Activated naive CD8-positive, alpha-beta T cell treated with anti-CD3 and anti-CD28 coated beads, Interleukin-2, amount 50 U/mL, for 24 hours (primary cell): ENCODE data around the gene DGCR2.
"Not testable (repeated sequence)": the region's sequence is repeated elsewhere in the genome, so short reads cannot be mapped to it uniquely, and the experiment has no call there.

ENCODE experiments used
- ATAC-seq: fragments of 150-1000 bp; cut with Tn5 transposase; one replicate; pipeline ENCODE4 v1.10.0; 2021
- DNase-seq: peaks from one replicate; pipeline ENCODE4 v3.0.0; 2021
- H3K27ac Mint-ChIP-seq: one replicate; pipeline ENCODE4 v1.8.0; 2021; ENCODE audit warnings: mild to moderate bottlenecking, mixed read lengths
- H3K27me3 Mint-ChIP-seq: one replicate; pipeline ENCODE4 v1.8.0; 2021; ENCODE audit warnings: mixed read lengths
- H3K36me3 Mint-ChIP-seq: one replicate; pipeline ENCODE4 v1.8.0; 2021; ENCODE audit warnings: low read depth, mixed read lengths
- H3K4me1 Mint-ChIP-seq: one replicate; pipeline ENCODE4 v1.8.0; 2021; ENCODE audit warnings: mixed read lengths
- H3K4me3 Mint-ChIP-seq: one replicate; pipeline ENCODE4 v1.8.0; 2021; ENCODE audit warnings: mild to moderate bottlenecking, moderate library complexity, mixed read lengths
- H3K9me3 Mint-ChIP-seq: one replicate; pipeline ENCODE4 v1.8.0; 2021; ENCODE audit warnings: mixed read lengths

DGCR2 gene, protein sequence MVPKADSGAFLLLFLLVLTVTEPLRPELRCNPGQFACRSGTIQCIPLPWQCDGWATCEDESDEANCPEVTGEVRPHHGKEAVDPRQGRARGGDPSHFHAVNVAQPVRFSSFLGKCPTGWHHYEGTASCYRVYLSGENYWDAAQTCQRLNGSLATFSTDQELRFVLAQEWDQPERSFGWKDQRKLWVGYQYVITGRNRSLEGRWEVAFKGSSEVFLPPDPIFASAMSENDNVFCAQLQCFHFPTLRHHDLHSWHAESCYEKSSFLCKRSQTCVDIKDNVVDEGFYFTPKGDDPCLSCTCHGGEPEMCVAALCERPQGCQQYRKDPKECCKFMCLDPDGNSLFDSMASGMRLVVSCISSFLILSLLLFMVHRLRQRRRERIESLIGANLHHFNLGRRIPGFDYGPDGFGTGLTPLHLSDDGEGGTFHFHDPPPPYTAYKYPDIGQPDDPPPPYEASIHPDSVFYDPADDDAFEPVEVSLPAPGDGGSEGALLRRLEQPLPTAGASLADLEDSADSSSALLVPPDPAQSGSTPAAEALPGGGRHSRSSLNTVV

GRCh38 chr22:19122143-19122751 lies at the start of gene DGCR2:
Gene DGCR2 (minus strand): TSS chr22:19122412. CDS start chr22:19122206, 206 bp downstream.
- ATAC-seq: peak; percentile 98
- Mint-ChIP-seq H3K4me1 (peaks cover 54% of the 10 kb centered on the region), H3K4me3 (peak within 1 kb of the TSS; percentile 93), H3K27me3 (no peaks in the 10 kb centered on the region), H3K27ac (peak within 1 kb of the TSS; percentile 78), H3K36me3 (peaks cover 2% of the 10 kb centered on the region), H3K9me3 (no peaks in the 10 kb centered on the region)
- DNase-seq: peak; percentile 98

- H3K27ac Mint-ChIP-seq: no peak overlapping the region
- ATAC-seq (no peak), DNase-seq (no peak)
- peaks cover 36% of the 10 kb centered on the region for H3K27me3 Mint-ChIP-seq
- H3K4me3 Mint-ChIP-seq: peak overlapping the region; percentile 99
- no peaks in the 10 kb centered on the region for H3K9me3 Mint-ChIP-seq
- H3K4me1 Mint-ChIP-seq: peaks cover 39% of the 10 kb centered on the region
- H3K36me3 Mint-ChIP-seq: peaks cover 8% of the 10 kb centered on the region
Observed at GRCh38 chr22:19169947-19170318, 47.7 kb upstream of the DGCR2 start.

GRCh38 chr22:19169002-19169946 lies 47.1 kb upstream of the DGCR2 start:
- H3K36me3 Mint-ChIP-seq: peaks cover 8% of the 10 kb centered on the region

GRCh38 chr22:19168088-19168890 lies 46.1 kb upstream of the DGCR2 start:
- Mint-ChIP-seq H3K36me3 (peaks cover 8% of the 10 kb centered on the region), H3K9me3 (no peaks in the 10 kb centered on the region), H3K4me1 (peaks cover 25% of the 10 kb centered on the region), H3K27me3 (peaks cover 39% of the 10 kb centered on the region), H3K27ac (no peak overlapping the region), H3K4me3 (no peak overlapping the region)
- no peak for DNase-seq
- no peak for ATAC-seq

More at GRCh38 chr22:19169002-19169946, 47.1 kb upstream of the DGCR2 start:
- H3K27ac Mint-ChIP-seq: no peak overlapping the region
- peaks cover 39% of the 10 kb centered on the region for H3K27me3 Mint-ChIP-seq
- no peak for DNase-seq
- H3K9me3 Mint-ChIP-seq: no peaks in the 10 kb centered on the region
- no peak for ATAC-seq
- peak overlapping the region; percentile 40 for H3K4me3 Mint-ChIP-seq
- peaks cover 35% of the 10 kb centered on the region for H3K4me1 Mint-ChIP-seq

- no peak for DNase-seq
- H3K36me3 Mint-ChIP-seq: peaks cover 2% of the 10 kb centered on the region
- no peak for ATAC-seq
- no peak overlapping the region for H3K27ac Mint-ChIP-seq
- peaks cover 39% of the 10 kb centered on the region for H3K27me3 Mint-ChIP-seq
- H3K9me3 Mint-ChIP-seq: no peaks in the 10 kb centered on the region
- peaks cover 15% of the 10 kb centered on the region for H3K4me1 Mint-ChIP-seq
- H3K4me3 Mint-ChIP-seq: no peak overlapping the region
Observed at GRCh38 chr22:19167106-19167869, 45.1 kb upstream of the DGCR2 start.

GRCh38 chr22:19166421-19166820 lies 44.2 kb upstream of the DGCR2 start:
- H3K4me3 Mint-ChIP-seq: no peak overlapping the region
- ATAC-seq (no peak), DNase-seq (no peak)
- peaks cover 39% of the 10 kb centered on the region for H3K27me3 Mint-ChIP-seq
- H3K36me3 Mint-ChIP-seq: no peaks in the 10 kb centered on the region
- no peaks in the 10 kb centered on the region for H3K9me3 Mint-ChIP-seq
- H3K4me1 Mint-ChIP-seq: peaks cover 13% of the 10 kb centered on the region
- H3K27ac Mint-ChIP-seq: no peak overlapping the region

DNA sequence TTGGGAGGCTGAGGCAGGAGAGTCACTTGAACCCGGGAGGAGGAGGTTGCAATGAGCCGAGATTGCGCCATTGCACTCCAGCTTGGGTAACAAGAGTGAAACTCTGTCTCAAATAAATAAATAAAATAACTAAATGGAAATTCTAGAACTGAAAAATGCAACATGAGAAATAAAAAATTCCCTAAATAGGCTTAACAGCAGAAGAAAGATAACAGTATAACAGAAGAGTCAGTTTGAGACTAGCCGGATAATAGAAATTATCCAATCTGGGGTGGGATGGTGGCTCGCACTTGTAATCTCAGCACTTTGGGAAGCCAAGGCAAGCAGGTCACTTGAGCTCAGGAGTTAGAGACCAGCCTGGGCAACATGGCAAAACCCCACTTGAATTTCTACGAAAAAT lies 42.2 kb upstream of the DGCR2 start:
- ATAC-seq (no peak), DNase-seq (no peak)
- Mint-ChIP-seq H3K4me1 (peaks cover 3% of the 10 kb centered on the region), H3K4me3 (no peak overlapping the region), H3K27ac (no peak overlapping the region), H3K9me3 (no peaks in the 10 kb centered on the region), H3K27me3 (peaks cover 32% of the 10 kb centered on the region), H3K36me3 (no peaks in the 10 kb centered on the region)

- H3K27ac Mint-ChIP-seq, H3K9me3 Mint-ChIP-seq, H3K27me3 Mint-ChIP-seq, ATAC-seq, H3K4me1 Mint-ChIP-seq, DNase-seq, H3K36me3 Mint-ChIP-seq, H3K4me3 Mint-ChIP-seq: not testable (repeated sequence)
Observed at GRCh38 chr22:19158649-19159048, 36.4 kb upstream of the DGCR2 start.

- H3K27me3 Mint-ChIP-seq: peaks cover 31% of the 10 kb centered on the region
- not testable (repeated sequence) for ATAC-seq, H3K27ac Mint-ChIP-seq, H3K4me3 Mint-ChIP-seq, H3K4me1 Mint-ChIP-seq, H3K9me3 Mint-ChIP-seq, H3K36me3 Mint-ChIP-seq, DNase-seq
Observed at GRCh38 chr22:19156109-19156508, 33.9 kb upstream of the DGCR2 start.

- no peaks in the 10 kb centered on the region for H3K9me3 Mint-ChIP-seq
- peaks cover 7% of the 10 kb centered on the region for H3K4me1 Mint-ChIP-seq
- H3K4me3 Mint-ChIP-seq: no peak overlapping the region
- ATAC-seq (no peak), DNase-seq (no peak)
- no peaks in the 10 kb centered on the region for H3K36me3 Mint-ChIP-seq
- H3K27ac Mint-ChIP-seq: no peak overlapping the region
- H3K27me3 Mint-ChIP-seq: peaks cover 42% of the 10 kb centered on the region
Observed at GRCh38 chr22:19152942-19153883, 31.0 kb upstream of the DGCR2 start.

DNA sequence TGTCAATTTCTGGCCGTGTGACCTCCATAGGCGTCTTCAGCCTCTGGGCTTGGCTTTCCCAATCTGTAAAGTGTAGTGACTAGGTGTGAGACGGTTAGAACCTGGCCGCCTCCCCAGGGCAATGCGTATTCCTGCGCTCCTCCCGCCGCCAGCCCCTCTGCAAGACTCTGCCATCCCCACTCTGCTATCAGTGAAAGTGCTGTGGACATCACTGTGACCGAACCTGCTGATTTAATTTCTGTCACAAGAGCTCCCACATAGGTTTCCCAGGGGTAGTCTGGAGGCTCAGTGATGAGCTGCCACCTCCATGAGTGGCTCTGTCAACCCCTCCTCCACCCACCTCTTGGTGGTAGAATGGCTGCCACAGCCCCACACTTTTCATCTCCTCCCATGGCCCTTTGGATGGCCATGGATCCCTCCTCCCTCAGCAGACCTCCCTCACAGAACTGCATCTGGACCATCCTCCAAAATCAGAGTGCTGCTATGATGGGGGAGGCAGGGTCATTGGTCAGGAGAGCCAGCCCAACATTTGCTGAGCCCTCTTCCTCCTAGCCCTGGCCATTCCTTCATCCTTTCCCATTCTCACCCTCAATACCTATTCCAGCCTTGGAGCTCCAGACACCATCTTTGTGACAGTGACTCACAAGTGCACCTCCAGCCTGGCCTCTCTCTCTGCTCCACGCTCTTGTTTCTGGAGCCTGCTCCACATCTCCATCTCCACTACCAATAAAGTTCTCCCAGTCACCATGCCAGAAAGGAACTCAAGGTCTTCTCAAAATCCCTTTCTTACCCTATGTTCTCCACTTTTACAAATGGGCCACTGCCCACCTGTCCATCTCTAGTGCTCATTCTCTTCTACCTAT lies 29.3 kb upstream of the DGCR2 start:
- H3K4me1 Mint-ChIP-seq: peaks cover 7% of the 10 kb centered on the region
- H3K27me3 Mint-ChIP-seq: peaks cover 55% of the 10 kb centered on the region
- ATAC-seq (no peak), DNase-seq (no peak)
- no peak overlapping the region for H3K27ac Mint-ChIP-seq
- no peaks in the 10 kb centered on the region for H3K9me3 Mint-ChIP-seq
- H3K4me3 Mint-ChIP-seq: no peak overlapping the region
- H3K36me3 Mint-ChIP-seq: no peaks in the 10 kb centered on the region
